Measurements from ENCODE around the gene ISYNA1.

Gene ISYNA1

DNA sequence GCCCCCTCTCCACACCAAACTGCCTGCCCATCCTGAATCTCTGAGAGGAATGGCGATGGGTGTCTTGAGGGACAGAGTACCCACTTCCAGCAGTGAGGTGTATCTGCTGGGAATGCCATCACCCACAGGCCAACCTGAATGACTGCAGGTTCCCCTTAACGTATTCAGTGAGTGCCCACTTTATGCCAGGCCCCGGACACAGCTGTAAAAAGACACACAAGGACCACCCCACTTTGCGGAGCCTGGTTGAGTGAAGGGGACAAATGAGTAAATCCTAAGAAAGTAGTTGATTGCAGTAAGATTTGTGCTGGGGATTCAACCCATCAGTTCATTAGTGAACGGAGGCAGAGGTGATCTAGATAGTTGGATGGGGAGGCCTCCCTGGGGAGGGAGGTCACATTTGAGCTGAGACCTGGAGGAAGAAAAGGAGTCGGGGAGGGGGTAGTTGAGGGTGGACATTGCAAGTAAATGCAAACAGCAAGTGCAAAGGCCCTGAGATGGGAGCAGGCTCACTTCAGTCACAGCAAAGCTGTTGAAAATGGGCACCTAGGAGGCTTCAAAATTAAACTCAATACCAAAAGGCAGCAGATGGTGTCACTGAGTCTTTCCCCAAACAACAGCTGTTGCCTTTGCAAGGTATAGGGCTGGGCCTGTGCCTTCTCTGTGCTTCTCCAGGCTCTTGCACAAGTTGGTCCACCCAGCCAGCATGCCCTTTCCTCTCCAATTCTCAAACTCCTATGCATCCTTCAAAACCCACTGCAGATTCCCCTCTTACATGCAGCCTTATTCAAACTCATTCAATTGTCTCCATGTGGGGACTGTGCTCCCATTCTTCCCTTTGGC is 47.6 kb downstream of the ISYNA1 start:
- DNase-seq = no peak

- no peak for DNase-seq
These were observed 48.2 kb downstream of the ISYNA1 start for GRCh38 chr19:18389726-18390064.

- DNase-seq = no peak
These were observed 48.8 kb downstream of the ISYNA1 start for GRCh38 chr19:18388960-18389725.

DNA sequence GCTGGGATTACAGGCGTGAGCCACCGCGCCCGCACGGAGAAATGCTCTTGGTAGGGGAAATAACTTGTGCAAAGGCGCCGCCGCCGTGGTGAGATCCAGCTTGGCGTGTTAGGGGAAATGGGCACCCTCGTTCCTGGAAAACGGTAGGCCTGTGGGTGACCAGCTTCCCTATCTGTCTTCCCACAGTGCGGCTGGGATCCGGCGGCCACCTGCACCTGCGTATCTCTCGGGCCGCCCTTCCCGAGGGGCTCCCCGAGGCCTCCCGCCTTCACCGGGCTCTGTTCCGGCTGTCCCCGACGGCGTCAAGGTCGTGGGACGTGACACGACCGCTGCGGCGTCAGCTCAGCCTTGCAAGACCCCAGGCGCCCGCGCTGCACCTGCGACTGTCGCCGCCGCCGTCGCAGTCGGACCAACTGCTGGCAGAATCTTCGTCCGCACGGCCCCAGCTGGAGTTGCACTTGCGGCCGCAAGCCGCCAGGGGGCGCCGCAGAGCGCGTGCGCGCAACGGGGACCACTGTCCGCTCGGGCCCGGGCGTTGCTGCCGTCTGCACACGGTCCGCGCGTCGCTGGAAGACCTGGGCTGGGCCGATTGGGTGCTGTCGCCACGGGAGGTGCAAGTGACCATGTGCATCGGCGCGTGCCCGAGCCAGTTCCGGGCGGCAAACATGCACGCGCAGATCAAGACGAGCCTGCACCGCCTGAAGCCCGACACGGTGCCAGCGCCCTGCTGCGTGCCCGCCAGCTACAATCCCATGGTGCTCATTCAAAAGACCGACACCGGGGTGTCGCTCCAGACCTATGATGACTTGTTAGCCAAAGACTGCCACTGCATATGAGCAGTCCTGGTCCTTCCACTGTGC is 49.6 kb downstream of the ISYNA1 start:
- DNase-seq = peak; percentile 27

- DNase-seq = no peak
These were observed 51.2 kb downstream of the ISYNA1 start for GRCh38 chr19:18386543-18387271.

GRCh38 chr19:18385675-18386542 is 52.0 kb downstream of the ISYNA1 start, which contains the start of gene GDF15:
Gene GDF15 (plus strand): TSS chr19:18386158. CDS start chr19:18386190, 32 bp downstream.
- no peak for DNase-seq

DNA sequence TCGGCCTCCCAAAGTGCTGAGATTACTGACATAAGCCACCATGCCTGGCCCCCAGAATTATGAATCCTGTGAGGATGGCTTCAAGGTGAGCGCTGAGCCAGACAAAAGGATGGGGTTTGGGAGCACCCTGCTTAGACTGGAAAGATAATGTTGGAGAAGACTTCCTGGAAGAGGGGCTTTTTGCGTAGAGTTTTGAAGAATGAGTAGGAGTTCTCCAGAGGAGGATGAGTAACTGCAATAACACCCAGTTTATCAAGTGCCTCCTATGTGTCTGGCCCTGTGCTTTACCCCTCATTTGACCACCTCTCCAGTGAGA is 52.6 kb downstream of the ISYNA1 start:
- DNase-seq = no peak

- no peak for DNase-seq
These were observed 53.2 kb downstream of the ISYNA1 start for GRCh38 chr19:18384775-18385174.

Data from NCI-H526 treated with DMSO at 0.1 percent for 48 hours (cell line).